HG03457 (cell line): Measurements from ENCODE around the gene WDR35.
"Not testable (repeated sequence)": the region's sequence is repeated elsewhere in the genome, so short reads cannot be mapped to it uniquely, and the experiment has no call there.

ENCODE experiments used
- ATAC-seq: cut with Tn5 transposase; IDR thresholded peaks from one replicate; pipeline ENCODE4 v1.9.1; 2021; ENCODE audit warnings: moderate number of reproducible peaks; ENCODE audit not compliant: unreplicated experiment

Gene WDR35

DNA sequence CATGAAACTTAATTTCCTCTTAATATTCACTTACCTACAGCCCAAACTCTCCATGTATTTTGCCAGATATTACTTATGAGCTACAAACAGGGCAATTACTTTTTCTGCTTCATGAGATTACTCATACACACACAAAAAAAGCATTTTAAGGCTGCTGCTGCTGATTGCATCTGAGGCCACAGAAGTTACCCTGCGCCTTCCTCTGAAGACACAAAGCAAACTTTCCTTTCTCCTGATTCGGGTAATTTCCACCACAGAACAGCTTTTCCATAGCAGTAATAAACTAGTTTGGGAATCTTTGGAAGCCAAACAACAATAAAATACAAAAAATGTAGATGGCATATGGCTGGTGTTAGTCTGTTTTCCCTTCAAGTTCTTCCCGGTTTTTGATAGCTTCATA lies 94.4 kb downstream of the WDR35 start:
- no peak for ATAC-seq

DNA sequence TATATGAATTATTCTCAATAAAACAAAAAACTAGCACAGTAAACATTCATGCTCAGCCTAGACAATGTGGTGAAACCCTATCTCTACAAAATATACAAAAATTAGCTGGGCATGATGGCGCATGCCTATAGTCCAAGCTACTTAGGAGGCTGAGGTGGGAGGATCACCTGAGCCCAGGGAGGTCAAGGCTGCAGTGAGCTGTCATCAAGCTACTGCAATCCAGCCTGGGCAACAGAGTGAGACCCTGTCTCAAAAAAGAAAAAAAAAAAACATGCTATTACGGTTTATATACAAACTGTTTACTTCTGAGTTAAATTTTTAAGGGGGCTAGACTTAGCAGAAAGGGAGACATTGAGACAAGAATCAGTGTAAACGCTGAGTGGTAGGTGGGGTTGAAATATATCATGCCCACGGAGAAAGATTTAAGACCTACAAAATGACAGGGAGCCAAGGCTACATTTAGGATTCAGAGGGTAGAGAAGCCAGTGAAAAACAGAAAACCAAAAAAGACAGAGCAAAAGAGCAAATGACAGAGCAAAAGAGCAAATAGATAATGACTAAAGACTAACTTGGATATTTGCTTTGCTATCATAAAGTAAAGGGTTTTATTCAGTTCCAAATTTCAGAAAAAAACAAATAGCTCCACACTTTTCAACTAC lies 95.6 kb downstream of the WDR35 start:
- ATAC-seq = no peak

- peak; percentile 71 for ATAC-seq
Observed at GRCh38 chr2:19893520-19894133, 96.3 kb downstream of the WDR35 start.

- ATAC-seq = not testable (repeated sequence)
Observed at GRCh38 chr2:19891971-19892370, 97.9 kb downstream of the WDR35 start.

- no peak for ATAC-seq
Observed at GRCh38 chr2:19890104-19890503, 99.8 kb downstream of the WDR35 start.

DNA sequence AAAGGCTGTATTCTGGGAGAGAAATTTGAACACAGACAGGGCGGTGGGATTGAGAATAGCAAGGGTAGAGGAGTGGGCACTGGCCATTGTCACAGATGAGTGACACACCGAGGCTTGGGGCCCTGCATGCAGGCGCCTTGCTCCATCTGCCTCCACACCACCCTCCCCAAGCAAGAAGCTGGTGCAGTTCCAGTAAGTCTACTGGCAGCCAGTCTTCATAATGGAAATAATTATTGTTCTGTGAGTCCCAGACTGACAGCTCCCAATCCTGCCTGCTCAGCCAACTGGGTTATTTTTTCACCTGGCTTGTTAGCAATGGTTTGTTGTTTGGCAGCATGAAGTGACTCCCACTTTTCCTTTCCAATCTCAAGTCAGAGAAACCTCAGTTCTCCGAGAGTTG lies 101.1 kb downstream of the WDR35 start:
- no peak for ATAC-seq

GRCh38 chr2:19887510-19887909 lies 102.4 kb downstream of the WDR35 start:
- ATAC-seq = no peak

DNA sequence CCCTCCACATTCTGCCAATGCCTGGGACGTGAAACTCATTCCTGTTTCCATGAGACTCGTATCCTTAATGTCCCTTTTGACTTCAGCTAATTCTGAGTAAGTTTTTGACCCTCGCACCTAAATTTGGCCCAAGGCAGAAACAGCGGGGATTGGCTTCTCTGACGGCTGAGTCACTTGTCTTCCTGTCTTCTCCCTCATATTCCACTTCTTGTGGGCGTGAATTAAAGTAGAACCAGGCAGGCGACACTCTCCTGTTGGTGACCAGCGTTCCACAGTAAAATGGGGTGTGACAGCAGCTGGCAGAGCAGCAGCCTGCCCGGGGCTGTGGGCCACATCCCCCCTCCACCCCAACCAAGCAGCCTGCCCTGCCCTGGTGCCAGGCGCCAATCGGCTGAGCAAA lies 103.6 kb downstream of the WDR35 start:
- ATAC-seq = no peak

DNA sequence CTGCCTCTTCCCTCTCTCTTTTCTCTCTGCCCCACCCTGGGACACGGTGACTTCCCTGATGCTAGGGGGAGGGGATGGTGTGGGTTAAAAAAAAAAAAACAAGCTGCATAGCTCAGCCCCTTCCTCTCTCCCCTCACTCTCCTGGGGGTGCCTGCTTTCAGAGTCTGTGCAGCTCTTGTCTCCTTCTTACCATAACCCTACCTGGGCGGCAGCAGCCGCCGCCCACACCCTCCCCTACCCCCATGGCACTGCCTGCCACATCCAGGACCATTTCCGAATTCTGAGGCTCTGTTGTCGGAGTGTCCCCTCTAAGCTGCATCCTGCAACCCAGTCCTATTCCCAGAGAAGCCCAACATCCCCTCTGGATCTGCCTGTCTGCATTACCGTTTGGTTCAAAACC lies 104.1 kb downstream of the WDR35 start:
- ATAC-seq = no peak

DNA sequence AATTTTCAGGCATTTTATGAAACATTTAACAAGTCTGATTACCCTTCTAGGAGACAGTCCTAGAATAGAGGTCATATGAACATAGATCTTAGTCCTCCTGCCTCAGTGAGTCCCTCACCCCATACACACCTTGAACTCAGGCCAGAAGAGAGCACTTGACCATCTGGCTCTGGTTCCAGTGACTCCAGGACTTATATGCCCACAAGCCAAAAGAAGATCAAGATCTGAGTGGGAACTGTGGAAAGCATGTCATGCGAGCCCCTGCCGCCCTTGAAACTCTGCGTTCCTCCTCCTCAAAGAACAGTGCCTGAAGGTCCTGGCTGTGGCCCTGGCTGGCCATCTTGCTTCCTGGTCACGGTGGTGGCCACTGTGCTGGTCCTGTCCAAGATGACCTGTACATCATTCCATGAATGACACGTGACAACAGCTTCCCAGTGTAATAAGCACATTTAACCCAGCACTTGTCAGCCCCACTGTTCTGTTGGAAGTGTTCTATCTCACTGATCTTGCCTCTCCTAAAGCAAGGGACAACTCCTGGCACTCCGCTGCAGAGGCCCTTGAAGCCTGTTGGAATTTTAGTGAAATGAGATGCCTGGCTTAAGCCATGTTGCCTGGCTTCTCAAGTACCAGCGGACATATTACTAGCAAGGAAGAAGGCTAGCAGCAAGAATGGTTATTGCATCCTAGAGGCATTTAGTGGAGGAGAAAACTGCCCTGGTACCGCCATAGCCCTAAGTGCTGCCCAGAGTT lies 105.8 kb downstream of the WDR35 start:
- no peak for ATAC-seq

DNA sequence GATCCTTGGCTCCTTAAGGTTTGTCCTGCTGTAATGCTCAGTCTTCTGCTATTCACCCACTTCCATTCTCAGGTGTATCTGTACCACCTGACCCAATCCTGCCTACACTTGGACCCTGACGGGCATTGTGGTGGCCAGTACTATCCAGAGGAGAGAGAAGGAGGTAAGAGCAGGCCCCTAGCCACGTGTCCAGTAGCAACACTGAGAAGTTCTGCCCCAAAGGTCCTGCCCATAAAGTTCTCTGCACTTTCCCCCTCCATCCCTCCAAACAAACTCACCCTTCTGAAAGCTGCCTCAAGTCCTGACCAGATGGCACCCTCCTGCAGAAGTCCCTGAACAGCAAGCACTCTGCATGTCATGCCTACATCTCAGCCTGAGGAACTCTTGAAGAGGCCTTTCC lies 106.4 kb downstream of the WDR35 start:
- no peak for ATAC-seq

- no peak for ATAC-seq
Observed at GRCh38 chr2:19882286-19882685, 107.6 kb downstream of the WDR35 start.

DNA sequence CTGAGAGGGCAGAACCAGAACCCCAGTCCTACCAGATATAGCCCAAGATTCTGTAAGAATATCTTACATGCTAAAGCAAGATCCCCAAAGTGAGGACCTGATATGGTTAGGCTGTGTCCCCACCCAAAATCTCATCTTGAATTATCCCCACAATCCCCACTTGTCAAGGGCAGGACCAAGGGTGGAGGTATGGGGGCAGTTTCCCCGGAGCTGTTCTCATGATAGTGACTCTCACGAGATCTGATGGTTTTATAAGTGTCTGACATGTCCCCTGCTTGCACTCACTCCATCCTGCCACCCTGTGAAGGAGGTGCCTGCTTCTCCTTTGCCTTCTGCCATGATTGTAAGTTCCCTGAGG lies 108.0 kb downstream of the WDR35 start:
- no peak for ATAC-seq

- no peak for ATAC-seq
Observed at GRCh38 chr2:19881221-19881907, 108.5 kb downstream of the WDR35 start.

- not testable (repeated sequence) for ATAC-seq
Observed at GRCh38 chr2:19880191-19880590, 109.7 kb downstream of the WDR35 start.

- ATAC-seq = no peak
Observed at GRCh38 chr2:19879120-19879519, 110.8 kb downstream of the WDR35 start.

- no peak for ATAC-seq
Observed at GRCh38 chr2:19878268-19879046, 111.4 kb downstream of the WDR35 start.

DNA sequence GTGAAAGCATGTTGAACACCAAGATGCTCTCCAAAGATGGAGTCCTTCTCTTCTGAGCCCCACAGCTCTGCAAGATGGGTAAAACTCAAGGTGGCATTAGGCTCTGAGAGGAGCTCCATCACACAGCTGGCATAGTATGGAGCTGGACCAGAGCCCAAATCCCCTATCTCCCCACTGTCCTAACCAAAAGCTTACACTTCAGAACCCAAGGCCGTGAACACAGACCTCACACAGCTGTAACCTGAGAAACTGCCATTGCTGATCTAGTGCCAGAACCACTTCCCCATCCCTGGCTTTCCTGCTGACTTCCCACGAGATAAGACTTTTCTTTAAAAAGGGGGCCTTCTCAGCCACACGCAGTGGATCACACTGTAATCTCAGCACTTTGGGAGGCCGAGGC lies 113.2 kb downstream of the WDR35 start:
- no peak for ATAC-seq

- ATAC-seq = no peak
Observed at GRCh38 chr2:19875280-19875679, 114.6 kb downstream of the WDR35 start.

- no peak for ATAC-seq
Observed at GRCh38 chr2:19874726-19875125, 115.2 kb downstream of the WDR35 start.

DNA sequence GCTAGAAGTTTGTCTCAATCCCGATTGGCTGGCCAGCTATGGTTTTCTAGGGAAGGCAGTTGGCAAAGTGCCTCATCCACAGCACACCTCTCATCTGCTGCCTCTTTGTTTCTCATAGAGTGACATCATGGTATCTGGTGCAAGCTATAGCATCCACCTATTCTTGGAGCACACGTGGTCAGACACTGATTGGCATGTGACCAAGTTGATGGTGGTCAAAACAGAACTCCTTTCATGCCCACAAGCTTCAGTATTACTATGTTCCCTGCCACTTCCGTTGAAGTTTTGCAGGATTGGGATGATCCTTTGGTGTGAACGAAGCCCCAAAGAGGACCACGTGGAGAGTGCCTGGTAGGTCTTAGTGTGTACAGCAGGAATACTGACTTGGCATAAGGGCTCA lies 116.9 kb downstream of the WDR35 start:
- no peak for ATAC-seq
